HEK293 (cell line): Measurements from ENCODE around the gene SSTR4.

Experiments
- FEZF1 ChIP-seq: fragments of 450-650 bp; formaldehyde crosslinking; IDR thresholded peaks from 2 replicates; pipeline ENCODE4 v1.5.1; 2016; ENCODE audit warnings: missing biosample characterization, missing genetic modification characterization
- ZNF335 ChIP-seq: fragments of 450-650 bp; formaldehyde crosslinking; conservative IDR thresholded peaks from 2 replicates; pipeline ENCODE4 v1.5.1; 2016; ENCODE audit warnings: missing biosample characterization, missing genetic modification characterization

DNA sequence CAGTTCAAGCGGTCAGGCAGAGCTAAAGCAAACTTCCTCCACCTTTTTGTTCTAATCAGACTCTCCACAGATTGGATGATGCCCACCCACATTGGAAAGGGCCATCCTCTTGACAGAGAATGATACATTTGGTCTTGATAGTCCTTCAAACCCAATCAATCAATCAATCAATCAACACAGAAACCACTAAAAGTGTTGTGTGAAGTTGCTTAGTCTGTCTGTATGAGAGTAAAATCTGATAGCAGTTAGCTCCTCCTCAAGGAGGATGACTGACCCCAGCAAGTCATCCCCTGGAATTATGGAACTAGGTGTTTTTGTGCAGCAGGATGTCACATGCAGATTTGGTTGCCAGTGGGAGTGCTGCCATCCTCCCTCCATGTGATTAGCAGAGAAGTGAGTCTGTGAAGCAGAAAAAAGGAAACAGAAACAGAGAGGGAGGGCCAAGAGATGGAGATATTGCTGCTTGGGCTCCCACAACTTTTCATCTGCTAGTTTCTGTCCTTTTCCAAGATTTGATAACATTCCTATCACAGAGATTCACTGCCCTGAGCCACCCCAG, 32.0 kb upstream of the SSTR4 start:
- TF ChIP-seq ZNF335 = no peak
- no peak for TF ChIP-seq FEZF1 (tag by site-specific recombination)
